ENCODE measurements around the gene KPNA6.
"Not testable (repeated sequence)": the region's sequence is repeated elsewhere in the genome, so short reads cannot be mapped to it uniquely, and the experiment has no call there.

Gene KPNA6

DNA sequence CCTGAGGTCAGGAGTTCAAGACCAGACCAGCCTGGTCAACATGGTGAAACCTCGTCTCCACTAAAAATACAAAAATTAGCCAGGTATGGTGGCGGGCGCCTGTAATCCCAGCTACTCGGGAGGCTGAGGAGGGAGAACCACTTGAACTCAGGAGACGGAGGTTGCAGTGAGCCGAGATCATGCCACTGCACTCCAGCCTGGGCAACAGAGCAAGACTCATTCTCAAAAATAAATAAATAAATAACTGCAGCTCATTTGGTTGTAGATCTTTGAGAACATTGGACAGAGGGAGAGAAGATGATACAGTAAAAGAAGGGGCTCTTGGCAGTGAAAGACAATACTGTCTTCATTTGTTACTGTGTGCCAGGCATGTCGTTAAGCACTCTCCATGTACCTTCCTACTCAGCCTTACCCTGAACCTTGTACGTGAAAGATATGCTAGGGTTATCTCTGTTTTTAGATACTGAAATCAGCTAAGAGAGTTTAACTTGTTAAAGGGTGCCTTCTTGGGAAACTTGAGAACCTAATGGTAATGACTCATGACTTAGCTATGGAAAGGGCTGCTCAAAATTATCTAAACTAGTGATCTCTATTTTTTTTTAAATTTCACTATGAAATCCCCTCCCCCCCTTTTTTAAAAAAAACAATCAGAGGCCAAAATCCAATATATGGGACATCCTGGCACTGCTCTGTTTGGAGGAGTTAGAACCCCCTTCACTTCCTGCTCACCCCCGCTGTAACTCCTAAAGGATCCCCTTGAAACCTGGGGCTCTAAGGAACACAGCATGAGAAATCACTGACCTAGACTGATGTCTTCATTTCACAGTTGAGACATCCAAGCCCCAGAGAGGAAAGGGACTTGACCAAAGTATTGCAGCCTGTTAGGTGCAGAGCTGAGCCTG lies 6.8 kb upstream of the KPNA6 start:
- DNase-seq: no peak

DNA sequence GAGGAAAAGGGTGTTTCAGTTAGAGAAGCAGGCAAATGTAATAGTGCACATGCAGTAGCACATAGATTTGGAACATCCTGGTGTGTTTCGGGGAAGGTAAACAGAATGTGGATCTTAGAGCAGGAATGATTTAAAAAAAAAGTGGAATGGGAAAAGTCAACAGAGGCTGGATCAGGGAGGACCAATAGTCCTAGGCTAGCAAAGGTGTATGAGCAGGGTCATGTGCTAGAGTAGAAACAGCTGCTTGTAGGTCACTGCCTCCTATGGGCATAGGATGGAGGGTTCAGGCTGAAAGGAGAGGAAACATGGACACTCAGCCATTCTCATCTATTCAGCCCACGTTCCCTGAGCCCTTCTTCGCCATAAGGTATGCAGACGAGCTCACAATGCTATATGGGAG lies 3.7 kb upstream of the KPNA6 start:
- no peak for DNase-seq

DNA sequence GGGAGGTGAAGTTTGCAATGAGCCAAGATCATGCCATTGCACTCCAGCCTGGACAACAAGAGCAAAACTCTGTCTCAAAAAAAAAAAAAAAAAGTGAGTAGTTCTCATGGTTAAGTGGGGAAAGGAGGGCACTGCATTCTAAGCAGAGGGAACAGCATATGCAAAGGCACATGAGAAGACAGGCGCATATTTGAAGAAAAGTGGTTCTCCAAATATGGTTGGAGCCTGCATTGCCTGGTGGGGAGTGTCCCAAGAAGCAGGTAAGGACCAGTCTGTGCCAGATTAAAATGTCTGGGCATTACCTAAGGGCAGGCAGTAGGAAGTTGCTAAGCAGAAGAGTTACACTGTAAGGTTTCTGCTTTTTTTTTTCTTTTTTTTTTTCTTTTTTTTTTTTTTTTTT lies 2.5 kb upstream of the KPNA6 start:
- DNase-seq: no peak

DNA sequence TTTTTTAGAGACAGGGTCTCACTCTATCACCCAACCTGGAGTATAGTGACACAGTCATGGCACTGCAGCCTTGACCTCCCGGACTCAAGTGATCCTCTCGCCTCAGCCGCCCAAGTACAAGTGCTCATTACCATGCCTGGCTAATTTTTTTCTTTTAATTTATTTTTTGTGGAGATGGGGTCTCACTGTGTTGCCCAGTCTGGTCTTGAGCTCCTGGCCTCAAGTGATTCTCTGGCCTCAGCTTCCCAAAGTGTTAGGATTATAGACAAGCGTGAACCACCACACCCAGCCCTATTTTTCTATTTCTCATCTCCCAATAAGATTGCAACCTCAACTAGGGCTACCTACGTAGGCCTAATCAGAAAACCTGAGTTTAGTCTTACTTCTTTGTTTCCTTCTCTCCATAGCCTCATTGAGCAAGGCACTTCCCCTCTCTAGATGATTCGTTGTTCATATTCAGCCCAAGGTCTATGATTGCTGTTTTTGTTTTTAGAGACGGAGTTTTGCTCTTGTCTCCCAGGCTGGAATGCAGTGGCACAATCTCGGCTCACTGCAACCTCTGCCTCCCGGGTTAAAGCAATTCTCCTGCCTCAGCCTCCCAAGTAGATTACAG lies 1.1 kb upstream of the KPNA6 start:
- no peak for DNase-seq

DNA sequence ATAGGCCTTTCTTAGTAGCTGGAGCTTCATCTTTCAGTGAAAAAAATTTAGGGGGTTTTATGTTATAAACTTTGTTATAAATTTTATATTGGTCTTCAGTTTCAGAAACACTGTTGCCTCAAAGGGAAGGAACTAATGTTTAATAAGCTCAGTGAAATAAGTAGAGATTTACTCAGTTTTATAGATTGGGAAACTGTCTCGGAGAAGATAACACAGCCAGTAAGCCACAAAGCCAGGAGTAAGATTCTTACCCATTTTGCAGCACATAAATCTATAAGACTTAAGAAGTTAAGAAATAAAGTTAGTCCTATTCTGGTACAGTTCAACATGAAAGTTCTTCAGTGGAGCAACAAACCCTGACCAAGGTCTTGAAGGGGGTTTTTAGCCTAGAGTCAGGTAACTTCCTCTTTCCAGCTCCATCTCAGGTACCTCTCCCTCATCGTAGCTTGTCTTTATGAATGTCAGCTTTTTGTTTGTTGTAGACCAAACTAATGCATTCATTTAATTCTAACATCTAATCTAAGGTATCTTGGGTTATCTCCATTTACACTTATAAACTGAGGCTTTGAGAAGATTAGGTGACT lies 3.3 kb downstream of the KPNA6 start:
- DNase-seq: no peak

DNA sequence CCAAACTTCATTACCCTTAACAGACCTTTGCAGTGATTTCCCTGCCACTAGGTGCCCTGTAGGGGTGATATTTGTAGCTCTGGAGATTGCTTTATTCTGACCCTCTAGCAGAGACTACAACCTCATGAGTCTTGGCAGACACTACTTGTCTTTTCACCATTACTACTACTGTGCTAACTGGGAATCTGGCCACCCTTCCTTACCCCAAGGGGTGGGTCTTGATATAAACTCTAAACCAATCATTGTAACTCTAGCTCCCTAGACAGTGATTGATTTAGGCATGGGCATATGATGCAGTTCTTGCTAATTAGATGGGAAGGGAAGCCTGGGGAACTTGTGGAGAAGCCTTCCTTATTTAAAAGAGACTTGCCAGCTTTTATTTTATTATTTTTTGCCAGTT lies 3.9 kb downstream of the KPNA6 start:
- no peak for DNase-seq

DNA sequence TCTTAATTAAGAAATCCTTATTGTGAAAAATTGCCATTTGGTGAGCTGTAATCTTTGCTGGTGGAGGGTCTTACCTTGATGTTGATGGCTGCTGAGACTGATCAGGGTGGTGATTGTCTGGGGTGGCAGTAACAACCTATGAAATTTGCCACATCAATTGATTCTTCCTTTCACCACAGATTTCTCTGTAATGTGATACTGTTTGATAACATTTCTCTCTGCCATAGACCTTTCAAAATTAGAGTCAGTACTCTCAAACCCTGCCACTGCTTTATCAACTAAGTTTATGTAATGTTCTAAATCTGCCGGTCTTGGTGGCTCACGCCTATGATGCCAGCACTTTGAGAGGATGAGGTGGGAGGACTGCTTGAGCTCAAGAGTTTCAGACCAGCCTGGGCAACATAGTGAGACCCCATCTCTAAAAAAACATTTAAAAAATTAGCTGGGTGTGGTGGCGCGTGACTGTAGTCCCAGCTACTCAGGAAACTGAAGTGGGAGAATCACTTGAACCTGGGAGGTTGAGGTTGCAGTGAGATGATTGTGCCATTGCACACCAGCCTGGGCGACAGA lies 5.0 kb downstream of the KPNA6 start:
- no peak for DNase-seq

DNA sequence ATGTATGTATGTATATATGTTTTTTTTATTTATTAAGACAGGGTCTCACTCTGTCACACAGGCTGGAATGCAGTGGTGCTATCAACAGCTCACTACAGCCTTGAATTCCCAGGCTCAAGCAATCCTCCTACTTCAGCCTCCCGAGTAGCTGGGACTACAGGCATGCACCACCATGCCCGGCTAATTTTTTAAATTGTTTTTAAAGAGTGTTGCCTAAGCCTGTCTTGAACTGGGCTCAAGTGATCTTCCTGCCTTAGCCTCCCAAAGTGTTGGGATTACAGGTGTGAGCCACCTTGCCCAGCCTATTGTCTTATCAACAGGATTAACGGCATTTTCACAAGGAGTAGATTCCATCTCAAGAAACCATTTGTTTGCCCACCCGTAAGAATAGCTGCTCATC lies 5.6 kb downstream of the KPNA6 start:
- not testable (repeated sequence) for DNase-seq

DNA sequence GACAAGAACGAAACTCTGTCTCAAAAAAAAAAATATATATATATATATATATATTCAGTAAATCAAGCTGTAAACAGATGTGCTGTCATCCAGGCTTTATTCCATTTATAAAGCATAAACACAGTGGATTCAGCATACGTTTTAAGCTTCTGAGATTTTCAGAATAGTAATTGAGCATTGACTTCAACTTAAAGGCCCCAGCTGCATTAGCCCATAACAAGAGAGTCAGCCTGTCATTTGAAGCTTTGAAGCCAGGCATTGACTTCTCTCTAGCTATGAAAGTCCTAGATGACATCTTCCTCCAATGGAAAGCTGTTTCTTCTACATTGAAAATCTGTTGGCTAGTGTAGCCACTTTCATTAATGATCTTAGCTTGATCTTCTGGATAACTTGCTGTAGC lies 6.6 kb downstream of the KPNA6 start:
- no peak for DNase-seq

DNA sequence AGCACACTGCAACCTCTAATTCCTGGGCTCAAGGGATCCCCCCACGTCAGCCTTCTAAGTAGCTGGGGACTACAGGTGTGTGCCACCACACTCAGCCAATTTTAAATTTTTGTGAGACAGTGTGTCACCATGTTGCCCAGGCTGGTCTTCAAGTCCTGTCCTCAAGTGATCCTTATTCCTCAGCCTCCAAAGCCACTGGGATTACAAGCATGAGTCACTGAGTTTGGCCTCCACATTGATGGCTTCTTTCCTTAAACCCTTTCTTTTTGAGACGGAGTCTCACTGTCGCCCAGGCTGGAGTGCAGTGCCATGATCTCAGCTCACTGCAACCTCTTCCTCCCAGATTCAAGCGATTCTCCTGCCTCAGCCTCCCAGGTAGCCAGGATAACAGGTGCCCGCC lies 7.6 kb downstream of the KPNA6 start:
- no peak for DNase-seq

DNA sequence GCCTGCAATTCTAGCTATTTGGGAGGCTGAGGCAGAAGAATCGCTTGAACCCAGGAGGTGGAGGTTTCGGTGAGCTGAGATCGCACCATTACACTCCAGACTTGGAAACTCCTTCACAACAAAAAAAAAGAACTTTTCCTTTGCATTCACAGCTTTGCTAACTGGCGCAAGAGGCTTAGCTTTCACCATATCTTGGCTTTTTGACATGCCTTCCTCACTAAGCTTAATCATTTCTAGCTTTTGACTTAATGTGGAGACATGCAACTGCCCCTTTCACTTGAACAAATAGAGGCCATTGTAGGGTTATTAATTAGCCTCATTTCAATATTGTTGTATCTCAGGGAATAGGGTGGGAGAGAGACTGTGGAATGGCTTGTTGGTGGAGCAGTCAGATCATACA lies 8.7 kb downstream of the KPNA6 start:
- no peak for DNase-seq

DNA sequence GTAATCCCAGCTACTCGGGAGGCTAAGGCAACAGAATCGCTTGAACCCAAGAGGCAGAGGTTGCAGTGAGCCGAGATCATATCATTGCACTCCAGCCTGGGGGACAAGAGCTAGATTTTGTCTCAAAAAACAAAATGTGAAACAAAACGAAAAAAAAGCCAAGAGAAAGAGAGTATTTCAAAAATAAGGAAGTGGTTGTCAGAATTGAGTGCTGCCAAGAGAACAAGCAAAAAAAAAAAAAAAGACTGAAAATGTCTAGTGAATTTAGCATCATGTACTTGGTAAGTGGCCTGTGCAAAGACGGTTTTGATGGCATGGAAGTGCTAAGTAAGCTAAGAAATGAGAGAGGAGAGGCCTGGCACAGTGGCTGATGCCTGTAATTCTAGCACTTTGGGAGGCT lies 14.3 kb downstream of the KPNA6 start:
- no peak for DNase-seq

DNA sequence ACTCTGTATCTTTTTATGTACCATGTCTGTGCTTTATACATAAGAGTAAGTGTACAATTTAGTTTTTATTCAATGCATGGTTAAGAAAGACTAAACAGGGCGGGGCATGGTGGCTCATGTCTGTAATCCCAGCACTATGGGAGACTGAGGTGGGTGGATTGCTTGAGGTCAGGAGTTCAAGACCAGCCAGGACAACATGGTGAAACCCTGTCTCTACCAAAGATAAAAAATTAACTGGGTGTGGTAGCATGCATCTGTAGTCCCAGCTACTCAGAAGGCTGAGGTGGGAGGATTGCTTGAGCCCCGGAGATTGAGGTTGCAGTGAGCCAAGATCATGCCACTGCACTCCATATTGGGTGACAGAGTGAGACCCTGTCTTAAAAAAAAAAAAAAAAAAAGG lies 15.5 kb downstream of the KPNA6 start:
- not testable (repeated sequence) for DNase-seq

DNA sequence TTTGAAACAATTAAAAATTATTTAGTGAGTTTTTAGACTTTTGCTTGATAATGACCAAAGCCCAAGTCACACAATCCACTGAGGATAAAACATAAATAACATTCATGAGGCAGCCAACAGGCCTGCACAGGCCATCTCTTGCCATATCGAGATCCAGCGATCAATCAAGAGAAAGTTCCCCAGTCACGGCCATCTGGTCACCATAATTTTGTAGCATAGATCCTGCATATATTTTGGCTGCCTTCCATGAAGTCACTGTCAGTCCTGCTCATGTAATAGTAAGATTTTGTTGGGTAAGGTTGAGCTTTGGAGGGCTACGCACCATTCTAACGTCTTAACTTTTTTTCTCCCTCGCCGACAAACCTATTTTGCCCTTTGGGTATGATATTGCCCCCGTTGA lies 17.5 kb downstream of the KPNA6 start:
- DNase-seq: no peak

DNA sequence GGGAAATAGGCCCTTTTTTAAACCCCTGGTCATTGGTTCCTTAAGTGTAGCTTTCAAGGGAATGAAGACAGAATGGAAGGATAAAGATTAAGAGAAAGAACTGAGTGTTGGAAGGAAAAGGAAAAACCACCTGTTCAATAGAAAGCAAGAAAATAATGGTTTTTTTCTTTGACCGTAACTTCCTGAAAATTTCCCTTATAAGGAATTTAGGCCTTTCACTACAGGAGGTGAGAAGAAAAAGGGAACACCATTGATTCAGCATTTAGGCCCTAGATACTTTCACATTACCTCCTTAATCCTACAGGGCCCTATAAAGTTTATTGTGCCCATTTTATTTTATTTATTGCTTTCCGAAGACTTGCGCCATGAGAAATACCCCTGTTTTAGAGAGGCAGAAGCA lies 18.9 kb downstream of the KPNA6 start:
- no peak for DNase-seq

DNA sequence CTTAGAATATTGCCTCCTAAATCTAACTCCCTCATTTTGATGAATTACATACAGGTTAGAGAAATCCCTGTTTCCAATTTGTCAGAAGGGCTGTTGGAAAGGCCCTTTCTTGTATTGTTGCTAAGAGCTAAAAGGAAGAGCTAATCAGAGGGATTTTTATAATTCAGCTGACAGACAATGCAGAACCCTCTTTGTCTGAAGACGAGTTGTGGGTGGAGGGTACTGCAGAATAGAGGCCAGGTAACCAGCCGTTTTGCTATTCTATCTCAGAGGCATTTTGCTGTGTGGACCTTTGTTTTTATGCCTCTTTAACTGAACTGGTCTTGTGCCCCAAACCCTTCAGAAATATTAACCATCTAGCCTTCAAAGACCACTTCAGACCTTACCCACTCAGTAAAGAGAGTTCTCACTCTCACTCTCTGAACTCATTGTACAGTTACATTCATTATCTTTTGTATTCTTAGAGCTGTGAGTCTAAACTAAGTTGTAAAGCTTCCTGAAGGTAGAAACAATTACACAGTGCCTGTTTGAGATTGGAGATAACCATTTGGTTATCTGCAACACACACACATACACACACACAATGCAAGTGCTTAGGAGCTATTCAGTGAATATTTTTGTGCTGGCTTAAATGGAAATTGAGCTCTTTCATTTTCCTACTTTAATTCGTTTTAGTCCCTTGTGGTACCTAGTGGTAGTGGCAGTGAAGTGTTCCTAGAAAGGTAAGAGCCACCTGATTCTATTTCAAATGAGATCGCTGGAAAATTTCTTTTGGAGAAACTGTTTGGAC lies 19.7 kb downstream of the KPNA6 start:
- no peak for DNase-seq

DNA sequence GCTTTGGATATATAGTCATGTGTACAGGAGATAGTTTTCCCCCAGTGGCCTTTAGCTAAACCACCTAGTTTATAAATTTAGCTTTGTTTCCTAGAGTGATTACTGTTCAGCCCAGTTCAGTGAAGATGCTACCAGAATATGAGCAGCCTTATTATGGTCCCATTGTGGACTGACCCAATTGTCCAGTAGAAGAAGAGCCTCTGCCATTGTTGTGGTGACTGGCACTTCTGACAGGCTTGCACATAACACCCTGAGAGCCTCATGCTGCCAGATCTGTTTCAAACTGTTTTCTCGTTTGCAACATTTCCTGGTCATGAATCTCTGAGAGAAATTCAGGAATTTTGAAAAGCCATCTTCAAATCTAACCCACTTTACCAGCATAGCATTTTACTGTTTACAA lies 20.6 kb downstream of the KPNA6 start:
- no peak for DNase-seq

DNA sequence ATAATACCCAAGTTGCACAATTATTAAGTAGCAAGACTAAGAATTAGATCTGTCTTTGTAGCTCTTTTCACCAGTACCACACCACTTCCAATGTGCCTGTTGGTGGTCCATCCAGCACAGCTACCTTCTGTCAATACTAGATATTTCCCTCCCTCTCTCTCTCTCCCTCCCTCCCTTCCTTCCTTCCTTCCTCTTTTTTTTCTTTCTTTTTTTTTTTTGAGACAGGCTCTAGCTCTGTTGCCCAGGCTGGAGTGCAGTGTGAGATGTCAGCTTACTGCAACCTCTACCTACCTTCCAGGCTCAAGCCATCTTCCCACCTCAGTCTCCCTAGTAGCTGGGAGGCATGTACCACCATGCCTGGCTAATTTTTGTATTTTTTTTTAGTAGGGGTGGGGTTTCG lies 21.1 kb downstream of the KPNA6 start:
- no peak for DNase-seq

DNA sequence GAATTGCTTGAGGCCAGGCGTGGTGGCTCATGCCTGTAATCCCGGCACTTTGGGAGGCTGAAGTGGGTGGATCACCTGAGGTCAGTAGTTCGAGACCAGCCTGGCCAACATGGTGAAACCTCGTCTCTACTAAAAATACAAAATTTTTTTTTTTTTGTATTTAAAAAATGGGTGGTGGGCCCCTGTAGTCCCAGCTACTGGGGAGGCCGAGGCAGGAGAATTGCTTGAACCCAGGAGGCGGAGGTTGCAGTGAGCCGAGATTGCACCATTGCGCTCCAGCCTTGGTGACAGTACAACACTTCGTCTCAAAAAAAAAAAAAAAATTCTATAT lies 26.1 kb downstream of the KPNA6 start:
- DNase-seq: not testable (repeated sequence)

DNA sequence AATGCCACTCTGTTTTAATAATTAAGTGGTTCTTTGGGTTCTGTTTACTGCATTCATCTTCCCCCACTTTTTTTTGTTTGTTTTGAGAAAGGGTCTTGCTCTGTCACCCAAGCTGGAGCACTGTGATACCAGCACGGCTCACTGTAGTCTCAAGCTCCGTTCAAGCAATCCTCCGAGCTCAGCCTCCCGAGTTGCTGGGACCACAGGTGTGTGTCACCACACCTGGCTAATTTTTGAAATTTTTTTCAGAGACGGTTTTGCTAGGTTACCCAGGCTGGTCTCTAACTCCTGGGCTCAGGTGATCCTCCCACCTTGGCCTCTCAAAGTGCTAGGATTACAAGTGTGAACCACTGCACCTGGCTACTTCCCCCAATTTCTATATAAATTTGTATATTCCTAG lies 29.3 kb downstream of the KPNA6 start:
- DNase-seq: no peak

DNA sequence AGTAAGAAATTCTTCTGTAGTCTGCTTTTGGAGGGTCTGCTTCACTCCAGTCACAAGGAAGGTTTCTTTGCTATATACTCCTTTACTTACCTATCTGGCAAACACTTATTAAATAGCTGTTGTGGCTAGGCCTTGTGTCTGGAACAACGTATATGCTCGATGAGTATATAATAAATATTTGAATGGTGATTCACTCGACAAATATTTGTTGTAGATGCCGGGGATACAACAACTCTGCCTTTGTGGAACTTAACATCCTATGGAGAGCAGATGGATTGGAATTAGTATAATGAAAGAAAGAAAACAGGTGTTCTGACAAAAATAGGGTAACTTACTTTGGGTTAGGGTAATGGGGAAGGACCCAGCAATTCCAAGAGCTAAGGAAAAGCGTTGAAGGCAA lies 31.1 kb downstream of the KPNA6 start:
- no peak for DNase-seq

DNA sequence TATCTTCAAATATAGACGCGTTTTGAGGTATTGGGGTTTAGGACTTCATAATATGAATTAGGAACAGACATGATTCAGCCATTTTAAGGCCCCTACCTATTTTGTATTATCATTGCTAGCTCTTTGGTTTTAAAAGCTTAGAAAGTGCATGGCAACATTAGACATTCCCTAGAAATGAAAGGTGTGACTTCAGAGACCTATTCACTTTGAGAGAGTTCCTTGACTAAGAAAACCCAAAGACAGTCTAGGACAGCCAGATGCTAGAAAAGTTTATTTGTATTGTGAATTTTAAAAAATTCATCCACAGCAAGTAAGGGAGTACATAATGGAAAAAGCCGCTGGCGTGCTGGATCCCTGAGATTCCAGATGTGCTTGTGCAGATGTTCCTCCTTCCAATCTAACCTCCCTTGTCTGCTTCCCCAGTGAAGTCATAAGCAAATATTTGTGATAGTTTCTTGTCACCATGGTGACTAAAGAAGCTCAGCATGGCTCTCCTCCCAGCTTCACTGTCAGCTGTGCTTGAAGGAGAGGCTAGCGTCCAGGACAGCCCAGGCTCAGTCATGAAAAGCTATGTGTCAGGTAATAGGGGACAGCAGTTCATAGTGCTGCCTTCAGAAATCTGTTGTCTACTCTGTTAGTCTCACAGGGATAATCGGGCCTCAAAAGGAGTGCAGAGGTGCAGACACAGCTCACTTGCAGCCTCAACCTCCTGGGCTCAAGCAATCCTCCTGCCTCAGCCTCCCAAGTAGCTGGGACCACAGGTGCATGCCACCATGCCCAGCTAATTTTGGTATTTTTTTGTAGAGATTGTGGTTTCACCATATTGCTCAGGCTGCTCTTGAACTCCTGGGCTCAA lies 34.8 kb downstream of the KPNA6 start:
- no peak for DNase-seq
